SU-DHL-6 (cell line): ENCODE measurements around the gene NDUFA7.

Experiments used
- EZH2phosphoT487 ChIP-seq: fragments of 200-600 bp; sonication (generic), shearing (Covaris generic); conservative IDR thresholded peaks from 2 replicates; pipeline ENCODE4 v1.6.1; 2018; ENCODE audit warnings: mild to moderate bottlenecking, antibody characterized with exemption, low read length, moderate library complexity, mixed read lengths
- TF ChIP-seq, protein P1 (sequence below): fragments of 200-600 bp; sonication (generic); IDR thresholded peaks from one replicate; pipeline ENCODE4 v1.5.1; 2017; ENCODE audit warnings: antibody characterized with exemption, mild to moderate bottlenecking, low read length, moderate library complexity; ENCODE audit not compliant: insufficient read depth, poor library complexity, severe bottlenecking

DNA sequence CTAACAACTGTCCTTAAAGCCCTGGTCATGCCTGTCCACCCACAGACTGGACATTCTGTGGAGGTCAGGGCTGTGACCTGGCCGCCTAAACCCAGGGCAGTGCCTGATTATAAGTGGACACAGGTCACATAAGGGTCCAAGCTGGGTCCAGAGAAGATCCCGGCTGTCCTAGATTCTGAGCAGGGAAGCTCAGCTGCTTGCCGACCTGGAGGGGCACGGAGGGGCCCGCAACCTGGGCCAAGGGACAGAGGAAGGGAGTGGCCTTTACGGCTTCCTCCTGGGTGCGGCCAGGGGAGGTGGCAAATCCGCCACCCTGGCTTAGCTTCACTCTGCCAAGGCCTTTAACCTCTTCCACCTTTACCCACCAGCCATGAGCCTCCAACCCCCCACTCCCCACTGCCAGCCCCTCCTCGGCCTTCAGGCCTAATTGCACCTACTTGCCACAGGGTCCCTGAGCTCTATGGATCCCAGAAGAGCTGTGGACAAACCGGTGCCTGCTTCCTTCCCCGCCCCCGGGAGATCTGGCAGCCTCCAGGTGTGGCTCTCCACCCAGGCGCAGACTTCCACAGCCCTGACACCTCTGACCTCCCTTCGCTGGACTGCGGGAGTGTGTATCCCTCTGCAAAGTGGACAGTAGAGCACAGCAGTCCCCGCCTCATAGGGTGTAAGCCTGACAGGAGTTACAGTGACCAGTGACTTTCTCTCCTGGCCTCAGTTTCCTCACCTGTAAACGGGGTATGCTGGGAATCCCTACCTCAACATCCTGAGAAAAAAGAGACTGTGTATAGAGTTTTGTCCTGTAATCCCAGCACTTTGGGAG is 14.7 kb downstream of the NDUFA7 start:
- TF ChIP-seq, protein P1, sequence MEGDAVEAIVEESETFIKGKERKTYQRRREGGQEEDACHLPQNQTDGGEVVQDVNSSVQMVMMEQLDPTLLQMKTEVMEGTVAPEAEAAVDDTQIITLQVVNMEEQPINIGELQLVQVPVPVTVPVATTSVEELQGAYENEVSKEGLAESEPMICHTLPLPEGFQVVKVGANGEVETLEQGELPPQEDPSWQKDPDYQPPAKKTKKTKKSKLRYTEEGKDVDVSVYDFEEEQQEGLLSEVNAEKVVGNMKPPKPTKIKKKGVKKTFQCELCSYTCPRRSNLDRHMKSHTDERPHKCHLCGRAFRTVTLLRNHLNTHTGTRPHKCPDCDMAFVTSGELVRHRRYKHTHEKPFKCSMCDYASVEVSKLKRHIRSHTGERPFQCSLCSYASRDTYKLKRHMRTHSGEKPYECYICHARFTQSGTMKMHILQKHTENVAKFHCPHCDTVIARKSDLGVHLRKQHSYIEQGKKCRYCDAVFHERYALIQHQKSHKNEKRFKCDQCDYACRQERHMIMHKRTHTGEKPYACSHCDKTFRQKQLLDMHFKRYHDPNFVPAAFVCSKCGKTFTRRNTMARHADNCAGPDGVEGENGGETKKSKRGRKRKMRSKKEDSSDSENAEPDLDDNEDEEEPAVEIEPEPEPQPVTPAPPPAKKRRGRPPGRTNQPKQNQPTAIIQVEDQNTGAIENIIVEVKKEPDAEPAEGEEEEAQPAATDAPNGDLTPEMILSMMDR = no peak
- TF ChIP-seq EZH2phosphoT487 = no peak
